ENCODE measurements around the gene REST. TPM values are rescaled to one million over a fixed set of nuclear protein-coding genes. Genes with fewer than 3 reads are reported as not detected.
A peak's percentile ranks its signal among the peaks of the same experiment; 100 is the strongest.

The REST gene
- total and polyA plus RNA-seq, 9 of the 15 experiments (the other 6 are each of a cell fraction or from before 2014, with no cell fraction given): 2.9 to 24.0 (median 19.2) TPM

DNA sequence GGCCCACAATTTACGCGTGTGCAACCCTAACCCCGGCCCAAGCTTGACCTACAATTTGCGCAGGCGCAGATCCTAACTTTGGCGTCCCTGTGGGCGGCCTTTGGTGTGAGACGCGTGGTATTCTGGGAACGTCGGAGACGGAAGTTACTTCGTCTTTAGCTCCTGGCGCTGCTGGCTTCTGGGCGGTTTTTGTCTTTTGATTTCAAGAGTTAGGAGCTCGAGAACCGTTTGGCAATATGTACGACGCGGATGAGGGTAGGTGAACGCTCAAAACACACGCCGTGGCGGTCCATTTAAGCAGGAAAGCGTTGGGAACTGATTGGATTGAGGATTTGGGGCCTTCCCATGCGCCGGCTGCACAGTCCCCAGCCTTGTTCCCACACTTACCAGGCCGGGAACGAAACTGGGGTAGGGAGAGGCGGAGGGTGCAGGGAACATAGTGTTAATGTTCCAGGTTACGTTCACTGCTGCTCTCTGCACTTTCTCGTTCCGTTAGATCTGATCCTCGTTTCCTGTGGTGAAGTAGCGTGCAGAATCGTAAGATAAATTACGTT lies 71.1 kb downstream of the REST start, which contains the start of gene POLR2B (continued):
- TF ChIP-seq ZC3H4 (CRISPR knock-in tag; IDR thresholded peaks at IDR 0.05; ENCODE audit: borderline replicate concordance) (no peak; the same call in 1 of the 2 replicates), CCAR2 (IDR thresholded peaks at IDR 0.05; ENCODE audit: low read depth, low read length) (no peak), ATF7 (IDR thresholded peaks at IDR 0.05) (peak; percentile 44; the same call in 1 of the 2 replicates), XRCC4 (IDR thresholded peaks at IDR 0.05; ENCODE audit: extremely low read depth, insufficient read depth, insufficient read length) (no peak), MTA3 (IDR thresholded peaks at IDR 0.05; ENCODE audit: borderline replicate concordance) (peak; percentile 54; the same call in 1 of the 2 replicates), ZNF263 (CRISPR knock-in tag; IDR thresholded peaks at IDR 0.05; ENCODE audit: borderline replicate concordance) (no peak), NONO (IDR thresholded peaks at IDR 0.05; ENCODE audit: low read depth in 2 of 2, low read length in 1 of 2) (no peak), FOXP1 (CRISPR knock-in tag; IDR thresholded peaks at IDR 0.05) (peak; percentile 77), ZNF143 (CRISPR knock-in tag; IDR thresholded peaks at IDR 0.05) (peak; percentile 69), PTTG1 (tag; IDR thresholded peaks at IDR 0.05; ENCODE audit: low read depth) (no peak), ZNF311 (CRISPR knock-in tag; IDR thresholded peaks at IDR 0.05) (no peak), NCOA4 (IDR thresholded peaks at IDR 0.05; ENCODE audit: partially characterized antibody) (no peak), BRCA1 (IDR thresholded peaks at IDR 0.05) (no peak), BRCA1 (CRISPR knock-in tag; IDR thresholded peaks at IDR 0.05) (no peak), KDM5B (IDR thresholded peaks at IDR 0.05; ENCODE audit: insufficient replicate concordance, low read depth, low read length) (peak; percentile 71), FOXJ3 (CRISPR knock-in tag; IDR thresholded peaks at IDR 0.05) (no peak), MCM5 (IDR thresholded peaks at IDR 0.05; ENCODE audit: low read depth) (no peak), ZKSCAN3 (CRISPR knock-in tag; IDR thresholded peaks at IDR 0.05) (no peak), MEIS2 (IDR thresholded peaks at IDR 0.05; ENCODE audit: partially characterized antibody) (peak; percentile 66), RBM22 (IDR thresholded peaks at IDR 0.05; ENCODE audit: low read depth, low read length, poor library complexity, severe bottlenecking) (no peak), RAD21 (CRISPR knock-in tag; conservative IDR thresholded peaks at IDR 0.05 in 1 of 2, IDR thresholded peaks at IDR 0.05 in 1 of 2) (no peak), ELF1 (tag; IDR thresholded peaks at IDR 0.05) (peak; percentile 72), ZKSCAN1 (IDR thresholded peaks at IDR 0.05; ENCODE audit: low read depth, low read length) (no peak), DNMT1 (IDR thresholded peaks at IDR 0.05) (no peak), ZNF668 (CRISPR knock-in tag; IDR thresholded peaks at IDR 0.05) (no peak), THRAP3 (IDR thresholded peaks at IDR 0.05; ENCODE audit: borderline replicate concordance) (no peak), BACH1 (tag; IDR thresholded peaks at IDR 0.05) (no peak), SP1 (CRISPR knock-in tag; IDR thresholded peaks at IDR 0.05) (peak; percentile 51; the same call in 1 of the 2 replicates), MCM7 (IDR thresholded peaks at IDR 0.05) (no peak)
- TF ChIP-seq, protein P1, sequence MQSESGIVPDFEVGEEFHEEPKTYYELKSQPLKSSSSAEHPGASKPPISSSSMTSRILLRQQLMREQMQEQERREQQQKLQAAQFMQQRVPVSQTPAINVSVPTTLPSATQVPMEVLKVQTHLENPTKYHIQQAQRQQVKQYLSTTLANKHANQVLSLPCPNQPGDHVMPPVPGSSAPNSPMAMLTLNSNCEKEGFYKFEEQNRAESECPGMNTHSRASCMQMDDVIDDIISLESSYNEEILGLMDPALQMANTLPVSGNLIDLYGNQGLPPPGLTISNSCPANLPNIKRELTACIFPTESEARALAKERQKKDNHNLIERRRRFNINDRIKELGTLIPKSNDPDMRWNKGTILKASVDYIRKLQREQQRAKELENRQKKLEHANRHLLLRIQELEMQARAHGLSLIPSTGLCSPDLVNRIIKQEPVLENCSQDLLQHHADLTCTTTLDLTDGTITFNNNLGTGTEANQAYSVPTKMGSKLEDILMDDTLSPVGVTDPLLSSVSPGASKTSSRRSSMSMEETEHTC (IDR thresholded peaks at IDR 0.05): no peak
- TF ChIP-seq, protein P2, sequence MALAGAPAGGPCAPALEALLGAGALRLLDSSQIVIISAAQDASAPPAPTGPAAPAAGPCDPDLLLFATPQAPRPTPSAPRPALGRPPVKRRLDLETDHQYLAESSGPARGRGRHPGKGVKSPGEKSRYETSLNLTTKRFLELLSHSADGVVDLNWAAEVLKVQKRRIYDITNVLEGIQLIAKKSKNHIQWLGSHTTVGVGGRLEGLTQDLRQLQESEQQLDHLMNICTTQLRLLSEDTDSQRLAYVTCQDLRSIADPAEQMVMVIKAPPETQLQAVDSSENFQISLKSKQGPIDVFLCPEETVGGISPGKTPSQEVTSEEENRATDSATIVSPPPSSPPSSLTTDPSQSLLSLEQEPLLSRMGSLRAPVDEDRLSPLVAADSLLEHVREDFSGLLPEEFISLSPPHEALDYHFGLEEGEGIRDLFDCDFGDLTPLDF (CRISPR knock-in tag; IDR thresholded peaks at IDR 0.05): no peak

Data from K562 (cell line).